Mesendoderm (in vitro differentiated cells): Measurements from ENCODE around the gene RBP7.

Source experiments
- DNase-seq: peaks from one replicate; pipeline ENCODE4 v3.0.0; 2013
- H2AK5ac ChIP-seq: 2 replicates; pipeline ENCODE4 v1.6.1; 2013; ENCODE audit warnings: low read length, inconsistent platforms
- H2BK120ac ChIP-seq: 2 replicates; pipeline ENCODE4 v1.6.1; 2013; ENCODE audit warnings: low read depth, mild to moderate bottlenecking, low read length, moderate library complexity, mixed read lengths
- H2BK15ac ChIP-seq: replicated peaks from 2 replicates; pipeline ENCODE4 v1.6.1; 2013; ENCODE audit warnings: low read depth, mild to moderate bottlenecking, moderate library complexity
- H2BK5ac ChIP-seq: 2 replicates; pipeline ENCODE4 v1.6.1; 2013; ENCODE audit warnings: low read length, inconsistent platforms
- H3K18ac ChIP-seq: 2 replicates; pipeline ENCODE4 v1.6.1; 2013; ENCODE audit warnings: mild to moderate bottlenecking, low read length, mixed read lengths
- H3K23ac ChIP-seq: one replicate; pipeline ENCODE4 v1.6.1; 2013; ENCODE audit warnings: low read length
- H3K27ac ChIP-seq: 2 replicates; pipeline ENCODE4 v1.5.1; 2013; ENCODE audit warnings: low read depth, mild to moderate bottlenecking, inconsistent platforms, low read length, moderate library complexity
- H3K27me3 ChIP-seq: 2 replicates; pipeline ENCODE4 v1.6.1; 2013; ENCODE audit warnings: low read length, control low read depth, mild to moderate bottlenecking, inconsistent platforms; ENCODE audit not compliant: insufficient read depth, poor library complexity
- H3K36me3 ChIP-seq: 2 replicates; pipeline ENCODE4 v1.6.1; 2013; ENCODE audit warnings: low read length, inconsistent platforms; ENCODE audit not compliant: control insufficient read depth, insufficient read depth
- H3K4ac ChIP-seq: one replicate; pipeline ENCODE4 v1.6.1; 2013; ENCODE audit warnings: low read depth, mild to moderate bottlenecking, low read length, moderate library complexity
- H3K4me1 ChIP-seq: 2 replicates; pipeline ENCODE4 v1.6.1; 2013; ENCODE audit warnings: low read depth, low read length, inconsistent platforms; ENCODE audit not compliant: control insufficient read depth
- H3K4me2 ChIP-seq: 2 replicates; pipeline ENCODE4 v1.6.1; 2013; ENCODE audit warnings: low read length
- H3K4me3 ChIP-seq: 2 replicates; pipeline ENCODE4 v1.5.1; 2013; ENCODE audit warnings: mild to moderate bottlenecking, low read length
- H3K56ac ChIP-seq: one replicate; pipeline ENCODE4 v1.6.1; 2013; ENCODE audit warnings: low read length
- H3K79me1 ChIP-seq: 2 replicates; pipeline ENCODE4 v1.6.1; 2013; ENCODE audit warnings: low read length, inconsistent platforms
- H3K79me2 ChIP-seq: 2 replicates; pipeline ENCODE4 v1.6.1; 2013; ENCODE audit warnings: mild to moderate bottlenecking, low read length; ENCODE audit not compliant: control insufficient read depth, insufficient read depth
- H3K9ac ChIP-seq: 2 replicates; pipeline ENCODE4 v1.6.1; 2013; ENCODE audit warnings: low read length, inconsistent platforms
- H4K5ac ChIP-seq: one replicate; pipeline ENCODE4 v1.6.1; 2013; ENCODE audit warnings: low read length
- H4K8ac ChIP-seq: one replicate; pipeline ENCODE4 v1.6.1; 2013; ENCODE audit warnings: low read depth, mild to moderate bottlenecking, control low read depth, low read length, moderate library complexity
- WGBS: extraction: QIAGEN DNeasy Blood & Tissue Kit; methylation state at CpG from one replicate; pipeline ENCODE4 v1.1.7; 2013; ENCODE audit warnings: low lambda C conversion rate, missing lambda C conversion rate; ENCODE audit not compliant: insufficient coverage; ENCODE audit errors: extremely low coverage; 5-methylcytosine and 5-hydroxymethylcytosine counted together

Gene RBP7

DNA sequence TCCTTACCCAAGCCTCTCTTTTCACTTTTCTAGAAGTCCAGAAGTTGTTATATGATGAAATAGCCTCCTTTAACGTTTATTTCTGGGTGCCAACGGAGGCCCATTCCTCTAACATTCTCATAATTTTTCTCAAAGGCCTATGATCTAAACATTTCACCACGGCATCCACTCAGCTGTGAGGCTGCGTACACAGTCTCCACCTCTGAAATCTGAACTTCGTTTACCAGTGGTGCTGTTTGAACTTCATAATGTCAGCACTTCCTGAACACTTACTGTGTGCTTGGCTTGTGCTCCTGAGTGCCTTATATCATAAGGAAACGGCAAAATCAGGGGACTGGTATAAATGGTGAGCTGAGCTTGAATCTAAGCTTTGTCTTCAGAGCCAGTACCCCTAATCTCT, 12.0 kb upstream of the RBP7 start:
- Histone ChIP-seq H2AK5ac (no peak overlapping the region), H3K56ac (no peak overlapping the region), H3K18ac (no peak overlapping the region), H3K79me2 (no peaks in the 10 kb centered on the region), H2BK15ac (no peak overlapping the region), H3K4me3 (no peak overlapping the region), H4K5ac (no peak overlapping the region), H3K27me3 (no peaks in the 10 kb centered on the region), H2BK120ac (no peak overlapping the region), H2BK5ac (no peak overlapping the region), H3K4me1 (no peaks in the 10 kb centered on the region), H4K8ac (no peak overlapping the region), H3K4me2 (no peak overlapping the region), H3K79me1 (no peaks in the 10 kb centered on the region), H3K36me3 (no peaks in the 10 kb centered on the region), H3K9ac (no peak overlapping the region), H3K4ac (no peak overlapping the region), H3K23ac (no peak overlapping the region), H3K27ac (no peak overlapping the region)
- WGBS, result no CpG with 5 or more reads among the region's 6 CpGs
- no peak for DNase-seq

GRCh38 chr1:9989773-9990172, 7.3 kb upstream of the RBP7 start:
- Histone ChIP-seq H3K4me2 (no peak overlapping the region), H2BK120ac (no peak overlapping the region), H3K27me3 (no peaks in the 10 kb centered on the region), H3K56ac (no peak overlapping the region), H4K8ac (no peak overlapping the region), H3K79me2 (no peaks in the 10 kb centered on the region), H3K79me1 (no peaks in the 10 kb centered on the region), H3K9ac (no peak overlapping the region), H3K18ac (no peak overlapping the region), H2AK5ac (no peak overlapping the region), H3K23ac (no peak overlapping the region), H3K4me3 (no peak overlapping the region), H2BK15ac (no peak overlapping the region), H3K4me1 (no peaks in the 10 kb centered on the region), H3K27ac (no peak overlapping the region), H3K4ac (no peak overlapping the region), H2BK5ac (no peak overlapping the region), H4K5ac (no peak overlapping the region), H3K36me3 (no peaks in the 10 kb centered on the region)
- WGBS, result no CpG with 5 or more reads among the region's 5 CpGs
- DNase-seq, result no peak

GRCh38 chr1:9990944-9991343, 6.1 kb upstream of the RBP7 start:
- no peak overlapping the region for H3K4me2 ChIP-seq
- no peak overlapping the region for H3K4ac ChIP-seq
- H4K8ac ChIP-seq, result no peak overlapping the region
- no peaks in the 10 kb centered on the region for H3K27me3 ChIP-seq
- H3K23ac ChIP-seq, result no peak overlapping the region
- DNase-seq, result no peak
- H3K4me3 ChIP-seq, result no peak overlapping the region
- no peak overlapping the region for H3K56ac ChIP-seq
- H3K18ac ChIP-seq, result no peak overlapping the region
- H2BK120ac ChIP-seq, result no peak overlapping the region
- H2BK5ac ChIP-seq, result no peak overlapping the region
- no peaks in the 10 kb centered on the region for H3K4me1 ChIP-seq
- H3K79me1 ChIP-seq, result no peaks in the 10 kb centered on the region
- no peak overlapping the region for H2BK15ac ChIP-seq
- no peak overlapping the region for H3K9ac ChIP-seq
- H2AK5ac ChIP-seq, result no peak overlapping the region
- no peaks in the 10 kb centered on the region for H3K36me3 ChIP-seq
- no peak overlapping the region for H4K5ac ChIP-seq
- H3K27ac ChIP-seq, result no peak overlapping the region
- H3K79me2 ChIP-seq, result no peaks in the 10 kb centered on the region
- no CpG with 5 or more reads among the region's 2 CpGs for WGBS

- Histone ChIP-seq H3K23ac (no peak overlapping the region), H2AK5ac (no peak overlapping the region), H3K4me1 (no peaks in the 10 kb centered on the region), H2BK15ac (no peak overlapping the region), H3K79me2 (no peaks in the 10 kb centered on the region), H4K8ac (no peak overlapping the region), H3K18ac (no peak overlapping the region), H3K27ac (no peak overlapping the region), H3K4me2 (no peak overlapping the region), H4K5ac (no peak overlapping the region), H2BK120ac (no peak overlapping the region), H3K4me3 (no peak overlapping the region), H3K9ac (no peak overlapping the region), H3K27me3 (peaks cover 8% of the 10 kb centered on the region), H3K79me1 (no peaks in the 10 kb centered on the region), H2BK5ac (no peak overlapping the region), H3K36me3 (no peaks in the 10 kb centered on the region), H3K4ac (no peak overlapping the region), H3K56ac (no peak overlapping the region)
- no CpG with 5 or more reads among the region's 5 CpGs for WGBS
- DNase-seq, result no peak
These were observed 4.1 kb upstream of the RBP7 start for GRCh38 chr1:9992910-9993309.

DNA sequence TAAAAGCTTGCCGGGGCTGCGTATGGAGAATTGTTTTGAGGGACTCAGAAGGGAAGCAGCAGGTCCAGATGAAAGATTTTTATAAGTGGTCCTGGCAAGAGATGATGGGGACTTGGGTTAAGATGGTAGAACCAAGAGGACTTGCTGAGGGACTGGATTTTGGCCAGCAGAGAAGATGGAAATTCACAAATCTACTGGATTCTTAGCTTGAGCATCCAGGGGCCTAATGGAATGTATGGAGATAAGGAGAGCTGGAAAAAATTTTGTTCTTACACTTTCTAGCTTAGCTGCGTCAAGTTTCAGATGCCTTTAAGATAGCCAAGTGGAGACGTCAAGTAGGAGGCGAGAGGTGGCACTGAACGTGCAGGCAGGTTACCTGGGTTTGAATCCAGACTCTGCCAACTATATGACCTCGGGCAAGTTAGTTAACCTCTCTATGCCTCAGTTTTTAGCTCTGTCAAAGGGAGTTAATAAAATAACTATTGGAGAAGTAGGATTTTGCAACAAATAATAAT, 3.4 kb upstream of the RBP7 start:
- Histone ChIP-seq H3K4me1 (no peaks in the 10 kb centered on the region), H3K4me3 (no peak overlapping the region), H3K27me3 (peaks cover 10% of the 10 kb centered on the region), H3K18ac (no peak overlapping the region), H3K56ac (no peak overlapping the region), H3K23ac (no peak overlapping the region), H4K5ac (no peak overlapping the region), H3K4ac (no peak overlapping the region), H2BK120ac (no peak overlapping the region), H2BK15ac (no peak overlapping the region), H3K79me2 (no peaks in the 10 kb centered on the region), H2AK5ac (no peak overlapping the region), H3K79me1 (no peaks in the 10 kb centered on the region), H3K9ac (no peak overlapping the region), H3K4me2 (no peak overlapping the region), H3K36me3 (no peaks in the 10 kb centered on the region), H2BK5ac (no peak overlapping the region), H4K8ac (no peak overlapping the region), H3K27ac (no peak overlapping the region)
- no peak for DNase-seq
- no CpG with 5 or more reads among the region's 7 CpGs for WGBS

GRCh38 chr1:10001016-10001665, 4.1 kb downstream of the RBP7 start:
- no peak overlapping the region for H2AK5ac ChIP-seq
- no CpG with 5 or more reads among the region's 8 CpGs for WGBS

More at GRCh38 chr1:10001016-10001665, 4.1 kb downstream of the RBP7 start:
- no peak for DNase-seq
- Histone ChIP-seq H3K4me1 (no peaks in the 10 kb centered on the region), H3K9ac (no peak overlapping the region), H3K56ac (no peak overlapping the region), H3K79me1 (no peaks in the 10 kb centered on the region), H2BK15ac (no peak overlapping the region), H3K23ac (no peak overlapping the region), H3K18ac (no peak overlapping the region), H3K27ac (no peak overlapping the region), H2BK5ac (no peak overlapping the region), H2BK120ac (no peak overlapping the region), H3K4me3 (no peak overlapping the region), H3K79me2 (no peaks in the 10 kb centered on the region), H3K36me3 (no peaks in the 10 kb centered on the region), H4K8ac (no peak overlapping the region), H4K5ac (no peak overlapping the region), H3K27me3 (peaks cover 10% of the 10 kb centered on the region), H3K4me2 (no peak overlapping the region), H3K4ac (no peak overlapping the region)
